Measurements from ENCODE around the gene WDR93.

The WDR93 gene

GRCh38 chr15:89707577-89707976, 17.0 kb downstream of the WDR93 start:
- no peak overlapping the region for H3K4me3 ChIP-seq (ENCODE audit: low read depth, low read length)
- H3K27me3 ChIP-seq (ENCODE audit: control insufficient read depth, insufficient read depth, low read length), result no peaks in the 10 kb centered on the region
- no peaks in the 10 kb centered on the region for H3K9me3 ChIP-seq (ENCODE audit: control insufficient read depth, insufficient read depth, low read length)
- H3K36me3 ChIP-seq (ENCODE audit: control insufficient read depth, insufficient read depth, low read length), result no peaks in the 10 kb centered on the region
- no peak overlapping the region for H3K9ac ChIP-seq (ENCODE audit: low read depth, low read length)
- H3K4me1 ChIP-seq (ENCODE audit: control insufficient read depth, insufficient read depth, low read length), result no peaks in the 10 kb centered on the region

GRCh38 chr15:89714775-89715174, 24.2 kb downstream of the WDR93 start:
- Histone ChIP-seq H3K27me3 (ENCODE audit: control insufficient read depth, insufficient read depth, low read length) (no peaks in the 10 kb centered on the region), H3K9me3 (ENCODE audit: control insufficient read depth, insufficient read depth, low read length) (no peaks in the 10 kb centered on the region), H3K9ac (ENCODE audit: low read depth, low read length) (no peak overlapping the region), H3K4me1 (ENCODE audit: control insufficient read depth, insufficient read depth, low read length) (no peaks in the 10 kb centered on the region), H3K4me3 (ENCODE audit: low read depth, low read length) (no peak overlapping the region), H3K36me3 (ENCODE audit: control insufficient read depth, insufficient read depth, low read length) (no peaks in the 10 kb centered on the region)

- H3K9ac ChIP-seq (ENCODE audit: low read depth, low read length), result no peak overlapping the region
- H3K4me1 ChIP-seq (ENCODE audit: control insufficient read depth, insufficient read depth, low read length), result no peaks in the 10 kb centered on the region
- H3K4me3 ChIP-seq (ENCODE audit: low read depth, low read length), result no peak overlapping the region
- no peaks in the 10 kb centered on the region for H3K27me3 ChIP-seq (ENCODE audit: control insufficient read depth, insufficient read depth, low read length)
- H3K36me3 ChIP-seq (ENCODE audit: control insufficient read depth, insufficient read depth, low read length), result no peaks in the 10 kb centered on the region
- H3K9me3 ChIP-seq (ENCODE audit: control insufficient read depth, insufficient read depth, low read length), result no peaks in the 10 kb centered on the region
Observed at GRCh38 chr15:89723031-89723430, 32.4 kb downstream of the WDR93 start.

GRCh38 chr15:89724621-89725020, 34.0 kb downstream of the WDR93 start:
- H3K27me3 ChIP-seq (ENCODE audit: control insufficient read depth, insufficient read depth, low read length), result no peaks in the 10 kb centered on the region
- H3K9me3 ChIP-seq (ENCODE audit: control insufficient read depth, insufficient read depth, low read length), result no peaks in the 10 kb centered on the region
- no peaks in the 10 kb centered on the region for H3K4me1 ChIP-seq (ENCODE audit: control insufficient read depth, insufficient read depth, low read length)
- no peak overlapping the region for H3K9ac ChIP-seq (ENCODE audit: low read depth, low read length)
- no peaks in the 10 kb centered on the region for H3K36me3 ChIP-seq (ENCODE audit: control insufficient read depth, insufficient read depth, low read length)
- H3K4me3 ChIP-seq (ENCODE audit: low read depth, low read length), result no peak overlapping the region

DNA sequence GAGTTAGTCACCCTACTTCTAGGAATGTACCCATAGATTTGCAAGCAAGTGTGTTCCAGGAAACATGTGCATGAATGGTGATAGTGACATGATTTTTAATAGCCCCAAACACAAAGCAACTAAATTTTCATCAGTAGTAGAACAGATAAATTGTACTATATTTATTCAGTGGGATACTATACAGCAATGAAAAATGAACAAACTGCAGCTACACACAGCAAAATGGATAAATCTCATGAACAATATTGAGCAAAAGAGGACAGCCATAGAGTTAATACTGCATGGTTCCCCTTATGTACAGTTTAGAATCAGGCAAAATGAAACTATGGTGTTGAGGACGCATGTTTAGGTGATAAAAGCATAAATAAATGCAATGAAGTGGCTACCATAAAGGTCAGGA, 34.5 kb downstream of the WDR93 start:
- no peak overlapping the region for H3K9ac ChIP-seq (ENCODE audit: low read depth, low read length)
- H3K4me3 ChIP-seq (ENCODE audit: low read depth, low read length), result no peak overlapping the region
- no peaks in the 10 kb centered on the region for H3K4me1 ChIP-seq (ENCODE audit: control insufficient read depth, insufficient read depth, low read length)
- H3K27me3 ChIP-seq (ENCODE audit: control insufficient read depth, insufficient read depth, low read length), result no peaks in the 10 kb centered on the region
- no peaks in the 10 kb centered on the region for H3K9me3 ChIP-seq (ENCODE audit: control insufficient read depth, insufficient read depth, low read length)
- no peaks in the 10 kb centered on the region for H3K36me3 ChIP-seq (ENCODE audit: control insufficient read depth, insufficient read depth, low read length)

DNA sequence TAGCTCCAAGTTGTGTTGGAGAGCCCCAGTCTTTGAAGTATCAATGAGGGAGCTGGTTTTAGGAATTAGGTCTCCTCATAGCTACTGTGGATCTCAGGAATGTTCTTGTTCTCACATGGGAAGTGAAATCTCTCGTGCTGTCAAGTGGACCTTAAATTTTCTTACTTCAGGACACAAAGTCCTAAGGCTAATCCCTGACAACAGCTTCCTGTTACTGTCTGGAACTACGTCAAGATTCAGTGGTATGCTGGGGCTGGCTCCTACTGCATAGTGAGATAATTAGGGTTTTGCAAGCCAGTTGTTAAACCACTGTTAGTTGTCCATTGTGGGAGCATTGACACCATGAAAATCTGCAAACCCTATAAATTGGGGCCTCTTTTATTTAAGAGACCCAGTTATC, 37.6 kb downstream of the WDR93 start:
- H3K9me3 ChIP-seq (ENCODE audit: control insufficient read depth, insufficient read depth, low read length), result no peaks in the 10 kb centered on the region
- no peaks in the 10 kb centered on the region for H3K27me3 ChIP-seq (ENCODE audit: control insufficient read depth, insufficient read depth, low read length)
- no peaks in the 10 kb centered on the region for H3K36me3 ChIP-seq (ENCODE audit: control insufficient read depth, insufficient read depth, low read length)
- H3K4me3 ChIP-seq (ENCODE audit: low read depth, low read length), result no peak overlapping the region
- no peak overlapping the region for H3K9ac ChIP-seq (ENCODE audit: low read depth, low read length)
- no peaks in the 10 kb centered on the region for H3K4me1 ChIP-seq (ENCODE audit: control insufficient read depth, insufficient read depth, low read length)

GRCh38 chr15:89731275-89731674, 40.7 kb downstream of the WDR93 start:
- H3K9ac ChIP-seq (ENCODE audit: low read depth, low read length), result no peak overlapping the region
- H3K36me3 ChIP-seq (ENCODE audit: control insufficient read depth, insufficient read depth, low read length), result no peaks in the 10 kb centered on the region
- no peaks in the 10 kb centered on the region for H3K9me3 ChIP-seq (ENCODE audit: control insufficient read depth, insufficient read depth, low read length)
- H3K4me3 ChIP-seq (ENCODE audit: low read depth, low read length), result no peak overlapping the region
- H3K4me1 ChIP-seq (ENCODE audit: control insufficient read depth, insufficient read depth, low read length), result no peaks in the 10 kb centered on the region
- no peaks in the 10 kb centered on the region for H3K27me3 ChIP-seq (ENCODE audit: control insufficient read depth, insufficient read depth, low read length)

DNA sequence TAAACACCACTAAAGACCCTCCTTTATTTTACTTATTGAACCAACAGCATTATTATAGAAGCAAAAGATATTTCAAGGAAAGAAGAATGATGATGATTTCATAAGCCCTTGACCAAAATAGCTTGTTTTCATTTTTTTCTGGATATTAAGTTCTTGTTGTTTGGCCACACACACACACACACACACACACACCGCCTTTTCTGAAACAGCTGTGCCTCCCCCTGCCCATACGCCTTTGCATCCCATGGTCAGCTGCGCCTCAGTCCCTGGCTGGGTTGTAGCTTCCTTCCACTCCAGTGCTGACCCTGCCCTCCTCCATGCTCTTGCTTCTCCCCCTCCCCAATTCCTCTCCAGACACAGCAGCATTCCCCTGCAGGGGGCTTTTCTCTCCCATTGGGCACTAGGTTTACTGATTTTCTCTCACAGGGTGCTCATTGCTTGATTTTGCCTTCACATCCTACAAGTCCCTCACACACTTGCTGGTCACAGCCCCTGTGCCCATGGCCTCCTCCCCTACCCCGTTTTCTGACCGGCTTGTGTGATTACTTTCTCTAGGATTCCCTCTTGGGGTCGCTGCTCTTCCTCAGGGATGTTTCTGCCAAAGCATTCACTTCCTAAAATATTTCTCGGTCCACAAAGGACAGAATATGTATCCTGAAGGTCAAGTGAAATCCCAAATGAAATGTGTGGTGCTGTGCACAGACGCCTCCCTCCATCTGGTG, 42.0 kb downstream of the WDR93 start:
- Histone ChIP-seq H3K36me3 (ENCODE audit: control insufficient read depth, insufficient read depth, low read length) (no peaks in the 10 kb centered on the region), H3K9me3 (ENCODE audit: control insufficient read depth, insufficient read depth, low read length) (no peaks in the 10 kb centered on the region), H3K4me1 (ENCODE audit: control insufficient read depth, insufficient read depth, low read length) (no peaks in the 10 kb centered on the region), H3K4me3 (ENCODE audit: low read depth, low read length) (no peak overlapping the region), H3K27me3 (ENCODE audit: control insufficient read depth, insufficient read depth, low read length) (no peaks in the 10 kb centered on the region), H3K9ac (ENCODE audit: low read depth, low read length) (no peak overlapping the region)

GRCh38 chr15:89735773-89736172, 45.2 kb downstream of the WDR93 start:
- no peaks in the 10 kb centered on the region for H3K27me3 ChIP-seq (ENCODE audit: control insufficient read depth, insufficient read depth, low read length)
- no peaks in the 10 kb centered on the region for H3K9me3 ChIP-seq (ENCODE audit: control insufficient read depth, insufficient read depth, low read length)
- no peak overlapping the region for H3K9ac ChIP-seq (ENCODE audit: low read depth, low read length)
- no peaks in the 10 kb centered on the region for H3K36me3 ChIP-seq (ENCODE audit: control insufficient read depth, insufficient read depth, low read length)
- H3K4me1 ChIP-seq (ENCODE audit: control insufficient read depth, insufficient read depth, low read length), result no peaks in the 10 kb centered on the region
- no peak overlapping the region for H3K4me3 ChIP-seq (ENCODE audit: low read depth, low read length)

GRCh38 chr15:89740137-89740536, 49.5 kb downstream of the WDR93 start:
- Histone ChIP-seq H3K9me3 (ENCODE audit: control insufficient read depth, insufficient read depth, low read length) (no peaks in the 10 kb centered on the region), H3K4me3 (ENCODE audit: low read depth, low read length) (no peak overlapping the region), H3K36me3 (ENCODE audit: control insufficient read depth, insufficient read depth, low read length) (no peaks in the 10 kb centered on the region), H3K9ac (ENCODE audit: low read depth, low read length) (no peak overlapping the region), H3K4me1 (ENCODE audit: control insufficient read depth, insufficient read depth, low read length) (no peaks in the 10 kb centered on the region), H3K27me3 (ENCODE audit: control insufficient read depth, insufficient read depth, low read length) (peaks cover 7% of the 10 kb centered on the region)

- peaks cover 2% of the 10 kb centered on the region for H3K4me1 ChIP-seq (ENCODE audit: control insufficient read depth, insufficient read depth, low read length)
- H3K9me3 ChIP-seq (ENCODE audit: control insufficient read depth, insufficient read depth, low read length), result no peaks in the 10 kb centered on the region
- H3K36me3 ChIP-seq (ENCODE audit: control insufficient read depth, insufficient read depth, low read length), result no peaks in the 10 kb centered on the region
- H3K4me3 ChIP-seq (ENCODE audit: low read depth, low read length), result no peak overlapping the region
- H3K9ac ChIP-seq (ENCODE audit: low read depth, low read length), result no peak overlapping the region
- H3K27me3 ChIP-seq (ENCODE audit: control insufficient read depth, insufficient read depth, low read length), result peaks cover 31% of the 10 kb centered on the region
Observed at GRCh38 chr15:89743011-89743410, 52.4 kb downstream of the WDR93 start.

GRCh38 chr15:89743594-89743993, 53.0 kb downstream of the WDR93 start:
- no peaks in the 10 kb centered on the region for H3K36me3 ChIP-seq (ENCODE audit: control insufficient read depth, insufficient read depth, low read length)
- no peaks in the 10 kb centered on the region for H3K9me3 ChIP-seq (ENCODE audit: control insufficient read depth, insufficient read depth, low read length)
- peaks cover 37% of the 10 kb centered on the region for H3K27me3 ChIP-seq (ENCODE audit: control insufficient read depth, insufficient read depth, low read length)
- no peak overlapping the region for H3K9ac ChIP-seq (ENCODE audit: low read depth, low read length)
- H3K4me3 ChIP-seq (ENCODE audit: low read depth, low read length), result no peak overlapping the region
- peaks cover 2% of the 10 kb centered on the region for H3K4me1 ChIP-seq (ENCODE audit: control insufficient read depth, insufficient read depth, low read length)
